HG02763 (cell line): Measurements from ENCODE around the gene KIF1A.
"Not testable (repeated sequence)": the region's sequence is repeated elsewhere in the genome, so short reads cannot be mapped to it uniquely, and the experiment has no call there.

ENCODE experiments used
- ATAC-seq: cut with Tn5 transposase; IDR thresholded peaks from one replicate; pipeline ENCODE4 v1.9.1; 2021; ENCODE audit warnings: mild to moderate bottlenecking, moderate library complexity; ENCODE audit not compliant: unreplicated experiment

Gene KIF1A

DNA sequence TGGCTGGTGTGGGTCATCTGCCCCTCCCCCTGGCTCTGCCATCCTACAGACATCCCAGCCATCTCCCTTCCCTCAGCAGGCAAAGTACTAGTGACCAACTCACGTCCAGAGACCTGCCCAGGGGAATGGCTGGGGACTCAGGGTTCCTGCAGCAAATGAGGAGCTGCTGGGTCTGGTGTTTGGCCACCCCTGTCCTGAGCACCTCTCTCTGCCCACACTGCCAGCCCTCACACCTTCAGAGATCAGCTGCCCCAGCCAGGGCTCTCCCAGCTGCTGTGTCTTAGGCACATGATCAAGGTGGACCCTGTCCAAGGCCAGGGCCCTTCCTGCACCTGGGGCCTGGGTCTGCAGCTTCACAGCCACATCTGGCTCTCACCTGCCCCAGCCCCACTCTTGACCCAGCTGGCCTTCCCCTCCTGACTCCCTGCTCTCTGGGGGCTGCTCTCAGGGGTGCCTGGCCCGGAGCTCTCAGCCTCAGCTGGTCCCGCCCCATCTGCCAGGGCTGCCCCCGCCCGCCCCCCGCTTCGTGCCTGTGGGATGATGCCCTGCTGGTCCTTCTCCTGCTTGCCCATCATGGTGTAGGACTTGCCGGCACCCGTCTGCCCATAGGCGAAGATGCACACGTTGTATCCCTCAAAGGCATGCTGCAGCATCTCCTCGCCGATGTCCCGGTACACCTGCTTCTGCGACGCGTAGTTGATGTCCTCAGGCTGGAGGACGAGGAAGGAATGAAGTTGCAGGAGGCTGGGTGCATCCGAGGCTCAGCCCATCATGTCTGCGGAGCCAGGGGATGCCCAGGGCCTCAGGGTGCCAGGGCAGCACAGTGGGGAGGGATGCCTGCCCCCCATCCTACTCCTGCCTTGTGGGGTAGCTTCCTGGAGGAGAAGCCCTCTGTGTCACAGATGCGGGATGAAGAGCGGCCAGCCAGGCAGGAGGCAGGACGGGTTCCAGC is 32.2 kb downstream of the KIF1A start:
- ATAC-seq, result no peak

DNA sequence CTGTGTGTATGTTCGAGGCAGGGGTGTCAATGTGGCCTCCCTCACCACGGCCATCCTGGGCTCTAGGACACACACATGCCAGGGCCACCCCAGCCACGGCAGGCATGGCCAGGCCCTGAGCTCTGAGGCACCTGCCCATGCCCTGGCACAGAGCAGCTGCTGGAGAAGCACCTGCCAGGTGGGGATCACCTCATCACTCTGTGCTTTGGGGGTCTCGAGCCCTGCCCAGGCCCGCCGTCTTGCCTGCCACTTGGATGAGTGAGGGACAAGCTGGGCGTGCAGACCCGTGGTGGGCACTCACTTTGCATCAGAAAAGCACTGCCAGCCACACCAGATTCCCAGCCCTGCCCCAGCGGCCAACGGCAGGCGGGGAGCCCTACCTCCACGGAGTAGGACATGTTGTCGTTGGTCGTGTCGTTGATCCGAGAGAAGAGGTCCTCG is 33.1 kb downstream of the KIF1A start:
- no peak for ATAC-seq

DNA sequence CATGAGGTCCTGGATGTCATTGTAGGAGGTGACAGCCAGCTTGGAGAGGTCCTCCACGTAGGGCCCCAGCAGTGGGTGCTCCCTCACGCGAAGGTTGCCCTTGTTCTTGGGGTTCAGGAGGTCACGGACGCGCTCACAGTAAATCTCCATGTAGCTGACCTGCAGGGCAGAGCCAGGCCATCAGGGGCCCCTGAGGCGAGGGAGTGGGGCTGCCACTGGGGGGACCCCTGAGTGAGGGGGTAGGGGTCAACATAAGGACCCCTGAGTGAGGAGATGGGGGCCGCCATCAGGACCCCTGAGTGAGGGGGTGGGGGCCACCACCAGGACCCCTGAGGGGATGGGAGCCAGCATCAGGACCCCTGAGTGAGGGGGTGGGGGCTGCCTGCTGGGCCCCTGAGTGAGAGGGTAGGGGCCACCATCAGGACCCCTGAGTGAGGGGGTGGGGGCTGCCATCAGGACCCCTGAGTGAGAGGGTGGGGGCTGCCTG is 33.6 kb downstream of the KIF1A start:
- ATAC-seq, result no peak

DNA sequence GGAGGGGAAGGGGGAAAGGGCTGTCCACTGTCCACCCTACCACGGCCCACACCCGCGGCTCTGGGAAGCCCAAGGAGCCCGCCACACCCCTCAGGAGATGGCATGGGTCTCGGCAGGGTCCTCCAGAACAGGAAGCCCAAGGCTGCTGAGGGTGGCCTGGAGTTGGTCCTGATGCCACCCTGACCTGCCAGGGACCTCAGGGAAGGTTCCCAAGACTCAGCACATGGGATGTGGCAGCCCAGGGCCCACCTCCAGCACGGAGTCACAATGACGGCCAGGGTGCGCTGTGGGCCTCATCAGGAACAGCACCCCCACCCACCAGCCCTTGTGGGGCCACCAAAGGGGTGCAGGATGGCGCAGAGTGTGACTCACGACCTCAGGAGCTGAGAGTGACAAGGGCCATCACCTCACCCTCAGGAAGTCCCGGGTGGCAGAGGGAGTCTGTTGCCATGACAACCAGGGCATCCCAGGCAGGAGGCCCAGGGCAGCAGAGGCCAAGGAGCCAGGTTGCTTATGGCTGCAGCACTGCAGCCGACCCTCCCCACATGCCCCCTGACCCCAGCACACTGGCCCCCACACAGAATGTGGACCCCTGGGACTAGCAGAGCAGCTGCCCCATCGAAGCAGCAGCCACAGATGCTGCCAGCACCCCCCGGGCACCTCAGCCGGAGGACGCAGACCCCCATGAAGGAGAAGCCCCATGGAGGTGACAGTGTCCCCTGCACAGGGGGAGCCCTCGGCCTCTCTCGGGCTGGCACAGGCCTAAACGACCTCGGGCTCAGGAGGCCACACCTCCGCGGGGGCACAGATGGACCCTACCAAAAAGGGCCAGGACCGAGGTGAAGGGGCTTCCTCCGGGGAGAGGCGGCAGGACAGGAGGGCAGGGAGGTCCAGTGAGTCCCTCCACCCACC is 34.3 kb downstream of the KIF1A start:
- no peak for ATAC-seq

DNA sequence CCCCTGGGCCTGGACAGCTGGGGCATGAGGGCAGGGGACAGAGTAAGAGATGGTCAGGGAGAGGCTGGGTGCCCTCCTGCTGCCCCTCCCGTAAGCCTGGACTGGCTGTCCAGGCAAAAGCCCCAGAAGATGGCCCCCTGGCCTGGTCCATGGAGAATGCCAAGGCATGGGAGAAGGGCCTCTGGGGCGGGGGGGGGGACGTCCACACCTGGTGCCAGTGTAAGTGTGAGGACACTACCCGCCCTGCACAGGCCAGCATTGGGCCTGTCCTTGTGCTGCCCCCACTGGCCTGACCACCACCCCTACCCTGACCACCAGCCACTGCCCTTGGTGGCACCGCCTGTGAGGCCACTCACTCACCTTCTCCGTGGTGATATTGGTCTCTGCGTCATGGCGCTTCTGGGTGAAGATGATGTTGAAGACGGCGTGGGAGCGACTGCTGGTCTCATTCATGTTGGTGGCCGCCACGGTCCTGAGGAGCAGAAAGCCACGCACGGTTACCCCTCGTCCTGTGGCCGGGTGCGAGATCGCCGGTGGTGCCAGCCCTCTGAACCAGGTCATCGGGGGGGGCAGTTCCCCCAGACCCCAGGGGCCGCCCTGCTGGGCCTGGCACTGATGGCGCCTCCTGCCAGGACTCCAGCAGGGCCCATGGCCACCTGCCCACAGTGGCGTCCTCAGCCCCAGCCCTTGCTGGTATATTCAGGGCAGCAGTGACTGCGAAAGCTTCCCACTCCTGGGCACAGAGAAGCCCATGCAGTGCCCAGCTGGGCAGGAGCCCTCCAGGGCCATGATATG is 35.2 kb downstream of the KIF1A start:
- no peak for ATAC-seq

DNA sequence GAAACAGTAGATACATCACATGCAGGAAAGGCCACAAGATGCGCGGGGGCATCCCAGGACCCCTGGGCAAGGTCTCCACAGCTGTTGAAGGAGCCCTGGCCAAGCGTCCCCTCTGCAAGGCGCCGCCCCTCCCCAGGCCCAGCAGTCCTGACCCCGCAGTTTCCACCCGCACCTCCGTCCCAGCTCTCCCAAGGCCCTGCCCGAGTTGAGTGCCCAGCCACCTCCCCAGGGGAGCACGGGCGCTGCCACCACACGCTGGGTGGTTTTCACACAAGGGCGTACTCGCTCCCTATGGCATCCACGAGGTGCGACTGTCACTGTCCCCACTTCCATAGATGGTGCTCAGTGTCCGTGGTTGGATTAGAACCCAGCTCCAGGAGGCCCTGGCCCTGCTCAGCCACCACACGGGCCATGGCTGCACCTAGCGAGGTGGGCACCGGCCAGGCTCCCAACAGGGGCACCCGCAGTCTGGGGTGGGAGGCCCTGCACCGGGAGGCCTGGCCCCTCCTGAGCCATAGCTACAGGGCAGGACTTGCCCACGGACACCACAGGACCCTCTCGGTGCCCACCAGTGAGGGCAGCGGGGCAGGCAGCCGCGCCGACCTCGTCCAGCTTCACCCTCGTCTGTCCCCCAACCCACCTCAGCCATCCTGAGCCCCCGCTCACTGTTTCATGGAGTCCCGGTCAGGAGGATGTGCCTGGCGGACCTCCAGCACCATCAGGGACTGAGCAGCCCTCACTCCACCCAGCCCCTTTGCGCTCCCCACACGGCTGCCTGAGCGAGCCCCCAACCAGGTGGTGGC is 36.0 kb downstream of the KIF1A start:
- ATAC-seq, result no peak

DNA sequence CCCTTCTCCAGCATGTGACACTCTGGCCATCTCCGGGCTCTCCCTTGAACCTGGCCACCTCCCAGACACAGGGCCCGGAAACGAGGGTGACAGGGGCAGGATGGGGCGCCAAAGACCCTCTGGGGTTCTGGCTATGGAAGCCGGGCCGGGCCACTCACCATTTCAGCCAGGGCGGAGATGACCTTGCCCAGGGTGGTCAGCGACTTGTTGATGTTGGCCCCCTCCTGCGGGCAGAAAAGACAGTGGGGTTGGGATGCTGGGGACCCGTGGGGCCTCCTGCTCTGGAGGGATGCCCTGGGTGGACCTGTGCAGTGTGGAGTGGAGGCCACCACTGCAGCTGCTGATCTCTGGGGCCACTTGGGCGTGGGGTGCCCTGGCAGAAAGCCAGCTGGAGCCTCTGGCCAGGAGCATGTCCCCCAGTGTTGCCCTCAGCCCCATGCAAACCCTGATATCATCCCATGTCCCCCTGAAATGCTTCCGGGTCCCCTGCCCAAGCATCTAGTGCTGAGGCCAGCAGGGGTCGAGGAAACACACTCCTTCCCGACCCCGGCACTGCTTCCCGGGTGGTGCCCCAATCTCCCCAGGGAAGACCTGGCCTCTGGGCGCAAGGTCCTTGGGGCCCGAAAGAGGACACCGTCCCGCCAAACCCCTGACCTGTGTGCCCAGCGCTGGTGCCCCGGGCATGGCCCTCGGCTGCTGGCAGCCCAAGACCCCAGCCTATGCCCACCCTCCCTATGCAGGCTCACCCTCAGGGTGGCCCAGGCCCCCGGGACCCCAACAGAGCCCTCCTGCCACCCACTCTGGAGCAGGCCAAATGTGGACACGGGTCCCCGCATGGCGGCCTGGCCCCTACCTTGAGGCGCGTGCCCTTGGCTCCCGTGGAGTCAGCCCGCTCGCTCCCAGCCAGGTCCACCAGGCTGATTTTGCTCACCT is 36.9 kb downstream of the KIF1A start:
- no peak for ATAC-seq

DNA sequence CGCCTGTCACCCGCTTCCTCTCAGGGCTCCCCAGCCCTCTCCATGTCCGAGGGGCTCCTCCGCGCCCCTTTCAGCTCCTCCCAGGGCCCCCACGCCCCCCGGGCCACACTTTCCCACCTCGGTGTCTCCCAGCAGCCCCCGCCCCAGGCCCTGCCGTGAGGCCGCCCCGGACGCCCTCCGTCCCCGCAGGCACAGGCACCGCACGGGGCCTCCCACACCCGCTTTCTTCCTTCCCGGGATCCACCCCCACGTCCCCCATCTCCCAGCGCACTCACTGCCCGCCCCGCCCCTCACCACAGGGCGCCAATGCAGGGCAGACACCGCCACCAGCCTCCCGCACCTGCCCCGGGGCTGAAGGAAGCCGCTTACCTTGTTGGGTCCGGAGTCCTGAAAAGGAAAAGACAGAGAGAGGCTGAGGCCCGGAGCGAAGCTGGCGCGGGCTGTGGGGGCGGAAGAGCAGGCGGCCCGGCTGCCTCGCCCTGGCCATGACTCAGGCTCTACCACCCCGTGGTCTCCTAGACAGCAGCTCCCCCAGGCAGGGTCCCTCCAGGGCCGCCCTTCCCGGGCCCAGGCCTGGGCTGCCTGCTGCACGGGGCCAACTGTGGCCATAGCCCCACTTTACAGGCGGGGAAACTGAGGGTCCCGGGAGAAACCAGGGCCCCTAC is 37.7 kb downstream of the KIF1A start:
- ATAC-seq, result no peak

DNA sequence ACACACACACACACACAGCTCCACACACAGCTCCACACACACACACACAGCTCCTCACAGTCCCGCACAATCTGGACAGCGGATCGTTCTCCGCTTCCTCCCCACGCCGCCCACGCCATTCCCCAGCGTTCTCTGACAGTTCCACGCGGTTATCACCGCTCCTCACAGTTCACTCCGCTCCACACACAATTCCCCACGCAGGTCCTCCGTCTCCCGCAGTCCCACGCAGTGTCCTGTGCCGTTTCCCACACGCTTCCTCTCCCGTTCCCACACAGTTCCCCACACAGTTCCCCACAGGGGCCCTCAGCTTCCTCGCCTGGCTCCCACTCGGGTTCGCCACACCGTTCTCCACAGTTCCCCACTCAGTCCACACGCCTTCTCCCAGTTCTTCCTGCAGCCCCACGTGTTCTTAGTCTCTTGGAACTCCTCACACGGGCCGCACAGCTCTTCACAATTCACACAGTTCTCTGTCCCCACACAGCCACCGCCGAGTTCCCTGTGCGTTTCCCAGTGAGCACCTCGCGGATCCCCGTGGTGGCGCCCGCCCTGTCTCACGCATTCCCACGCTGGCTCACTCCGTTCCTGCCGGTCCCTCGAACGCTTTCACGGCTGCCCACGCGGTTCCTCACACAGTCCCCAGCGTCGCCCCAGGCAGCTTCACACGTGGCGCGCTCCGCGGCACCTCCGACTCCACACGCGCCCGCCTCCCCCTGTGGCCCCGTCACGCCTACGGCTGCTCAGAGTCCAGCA is 38.4 kb downstream of the KIF1A start:
- ATAC-seq, result no peak

DNA sequence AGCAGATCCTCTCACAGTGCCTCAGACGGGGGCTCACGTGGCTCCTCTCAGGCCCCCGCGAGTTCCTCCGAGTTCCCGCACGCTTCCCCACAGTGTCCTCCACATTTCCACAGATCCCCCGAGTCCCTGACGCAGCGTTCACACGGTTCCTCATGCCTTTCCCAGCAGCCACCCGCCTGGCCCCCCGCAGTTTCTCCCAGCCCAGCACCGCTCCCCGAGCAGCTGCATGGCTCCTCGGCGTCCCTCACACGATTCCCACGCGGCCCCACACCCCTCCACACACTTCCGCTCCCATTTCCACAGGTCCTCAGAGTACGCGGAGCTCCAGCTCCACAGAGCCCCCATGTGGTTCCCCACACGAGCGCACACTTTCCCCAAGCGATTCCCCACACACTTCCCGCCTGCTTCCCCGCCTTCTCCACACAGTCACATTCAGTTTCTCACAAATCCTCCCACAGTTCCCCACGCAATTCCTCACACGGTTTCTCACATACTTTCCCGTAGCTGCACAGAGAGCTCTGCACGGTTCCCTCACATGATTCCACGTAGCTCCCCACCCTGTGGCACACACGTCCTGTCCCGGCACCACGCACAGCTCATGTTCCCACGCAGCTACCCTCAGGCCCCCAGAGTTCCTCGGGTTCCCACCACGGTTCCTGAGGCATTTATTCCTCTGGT is 39.9 kb downstream of the KIF1A start:
- ATAC-seq, result no peak

DNA sequence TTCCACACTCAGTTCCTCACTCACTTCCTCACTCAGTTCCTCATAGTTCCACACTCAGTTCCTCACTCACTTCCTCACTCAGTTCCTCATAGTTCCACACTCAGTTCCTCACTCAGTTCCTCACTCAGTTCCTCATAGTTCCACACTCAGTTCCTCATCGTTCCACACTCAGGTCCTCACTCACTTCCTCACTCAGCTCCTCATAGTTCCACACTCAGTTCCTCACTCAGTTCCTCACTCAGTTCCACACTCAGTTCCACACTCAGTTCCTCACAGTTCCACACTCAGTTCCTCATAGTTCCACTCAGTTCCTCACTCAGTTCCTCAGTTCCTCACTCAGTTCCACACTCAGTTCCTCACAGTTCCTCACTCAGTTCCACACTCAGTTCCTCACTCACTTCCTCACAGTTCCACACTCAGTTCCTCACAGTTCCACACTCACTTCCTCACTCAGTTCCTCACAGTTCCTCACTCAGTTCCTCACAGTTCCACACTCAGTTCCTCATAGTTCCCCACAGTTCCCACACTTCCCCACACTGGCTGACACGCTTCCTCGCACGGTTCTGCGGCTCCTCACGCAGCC is 40.7 kb downstream of the KIF1A start:
- ATAC-seq, result not testable (repeated sequence)

DNA sequence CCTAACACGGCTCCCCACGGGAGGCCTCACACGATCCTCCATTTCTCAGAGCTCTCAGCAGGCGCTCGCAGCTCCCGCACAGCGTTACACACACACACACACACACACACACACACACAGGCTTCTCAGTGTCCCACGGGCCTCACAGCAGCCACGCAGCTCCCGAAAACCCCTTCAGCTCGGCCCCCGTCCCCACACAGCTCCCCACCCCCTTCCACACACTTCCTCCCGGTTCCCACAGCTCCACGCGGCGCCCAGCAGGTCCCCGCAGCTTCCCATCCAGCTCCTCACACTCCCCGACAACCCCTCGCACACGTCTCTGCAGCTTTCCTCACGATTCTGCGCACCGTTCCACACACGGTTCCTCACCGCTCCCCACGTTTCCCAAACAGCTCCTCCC is 41.6 kb downstream of the KIF1A start:
- no peak for ATAC-seq

DNA sequence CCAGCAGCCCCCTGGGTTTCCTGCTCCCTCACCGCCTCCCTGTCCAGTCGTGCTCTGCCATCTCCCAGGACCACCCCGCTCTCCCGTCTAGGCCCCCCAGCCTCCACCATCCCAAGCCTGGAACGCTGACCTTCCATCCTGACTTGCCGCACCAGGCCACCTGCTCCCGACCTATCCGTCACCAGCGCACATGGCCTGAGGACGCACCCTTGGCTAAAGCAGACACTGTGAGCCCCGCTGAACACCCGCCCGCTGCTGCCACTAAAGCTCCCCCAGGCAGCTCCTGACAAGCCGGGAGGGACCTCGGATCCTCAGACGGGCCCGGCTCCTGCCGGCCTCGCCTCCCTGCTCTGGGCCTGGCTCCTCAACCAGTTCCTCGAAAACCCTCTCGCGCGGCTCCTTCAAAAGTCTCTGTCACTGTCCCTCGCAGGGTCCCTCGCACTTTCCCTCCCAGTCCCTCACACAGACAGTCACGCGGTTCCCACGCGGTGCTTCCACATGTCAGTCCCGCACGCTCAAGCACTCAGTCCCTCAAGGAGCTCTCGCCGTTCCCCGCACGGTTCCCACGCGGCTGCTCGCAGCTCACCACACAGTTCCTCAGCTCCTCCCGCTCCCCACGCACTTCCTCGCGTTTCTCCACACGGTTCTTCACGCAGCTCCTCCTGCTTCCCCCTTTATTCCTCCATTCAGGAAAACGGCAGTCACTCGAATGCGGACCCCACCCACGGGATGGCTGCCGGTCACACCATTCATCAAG is 42.4 kb downstream of the KIF1A start:
- ATAC-seq, result no peak

DNA sequence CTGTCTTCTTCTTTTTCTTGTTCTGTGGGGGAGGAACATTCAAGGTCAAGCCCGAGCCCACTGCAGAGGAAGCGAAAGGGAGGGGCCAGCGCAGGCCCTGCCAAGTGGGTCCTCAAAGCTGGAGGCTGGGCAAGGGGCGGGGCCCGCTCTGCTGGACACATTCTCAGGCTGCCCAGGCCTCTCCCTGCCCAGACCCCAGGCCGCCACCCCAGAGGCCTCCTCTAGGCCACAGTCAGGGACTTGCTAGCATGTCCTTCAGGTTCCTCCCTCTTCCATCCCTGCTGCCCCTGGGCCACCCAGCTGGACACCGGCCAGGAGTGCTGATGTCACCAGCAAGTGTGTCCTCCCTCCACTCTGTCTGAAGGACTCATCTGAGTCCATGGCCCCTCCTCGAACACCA is 44.1 kb downstream of the KIF1A start:
- no peak for ATAC-seq

DNA sequence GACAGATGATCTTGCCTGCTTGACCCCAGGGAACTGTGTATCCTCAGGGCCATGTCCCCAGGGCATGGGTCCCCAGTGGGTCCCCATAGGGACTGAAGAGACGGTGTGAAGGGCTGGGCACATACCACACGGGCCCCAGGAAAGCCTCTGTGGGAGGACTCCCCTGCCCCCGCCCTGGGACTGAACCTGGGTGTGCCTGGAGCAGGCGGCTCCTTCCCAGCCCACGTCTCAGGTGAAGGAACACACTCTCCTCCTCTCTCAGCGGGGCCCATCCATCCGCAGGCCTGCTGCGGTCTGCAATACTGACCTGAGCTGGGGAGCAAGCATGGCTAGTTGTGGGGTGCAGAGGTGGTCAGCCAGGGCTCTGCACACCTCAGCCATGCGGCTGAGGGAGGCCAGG is 45.2 kb downstream of the KIF1A start:
- ATAC-seq, result no peak

DNA sequence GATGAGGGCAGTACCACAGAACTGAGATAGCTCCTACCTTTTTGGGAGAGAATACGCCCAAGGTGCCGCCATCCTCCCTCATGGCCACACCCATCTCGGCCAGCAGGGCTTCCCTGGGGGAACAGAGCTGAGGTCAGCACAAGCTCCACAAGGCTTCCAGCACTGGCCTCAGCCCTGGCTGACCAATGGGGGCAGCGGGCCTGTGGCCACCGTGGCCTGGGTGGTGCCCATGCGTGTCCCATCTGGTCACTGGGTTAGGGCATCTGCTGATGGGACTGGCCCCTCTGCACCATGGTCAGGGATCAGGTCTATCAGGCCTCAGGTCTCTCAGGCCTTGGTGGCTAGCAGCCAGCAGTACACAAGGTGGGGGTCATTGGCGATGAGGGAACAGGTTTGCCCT is 50.9 kb downstream of the KIF1A start:
- ATAC-seq, result no peak
